NOMO-1 treated with DMSO at 0.1 percent for 48 hours (cell line): ENCODE measurements around the gene ATF7.
"Not testable (repeated sequence)": the region's sequence is repeated elsewhere in the genome, so short reads cannot be mapped to it uniquely, and the experiment has no call there.

Experiments
- DNase-seq: peaks from one replicate; lab custom pipeline; 2025; ENCODE audit not compliant: unreplicated experiment; lab: John Stamatoyannopoulos, UW

ATF7 gene

GRCh38 chr12:53485955-53486735, 140.0 kb downstream of the ATF7 start:
- DNase-seq: no peak

- no peak for DNase-seq
Measured at GRCh38 chr12:53484686-53485575, 141.3 kb downstream of the ATF7 start.

GRCh38 chr12:53483979-53484377, 142.2 kb downstream of the ATF7 start:
- DNase-seq: no peak

- no peak for DNase-seq
Measured at GRCh38 chr12:53483225-53483978, 142.8 kb downstream of the ATF7 start.

GRCh38 chr12:53482626-53483168, 143.5 kb downstream of the ATF7 start:
- DNase-seq: no peak

- no peak for DNase-seq
Measured at GRCh38 chr12:53481939-53482586, 144.1 kb downstream of the ATF7 start.

GRCh38 chr12:53481458-53481857, 144.7 kb downstream of the ATF7 start:
- DNase-seq: not testable (repeated sequence)

- DNase-seq: no peak
Measured at GRCh38 chr12:53480491-53481442, 145.4 kb downstream of the ATF7 start.

- DNase-seq: no peak
Measured at GRCh38 chr12:53479331-53479730, 146.9 kb downstream of the ATF7 start.

GRCh38 chr12:53478865-53479264, 147.3 kb downstream of the ATF7 start:
- DNase-seq: no peak

GRCh38 chr12:53476769-53477209, 149.4 kb downstream of the ATF7 start:
- no peak for DNase-seq

GRCh38 chr12:53474819-53475218, 151.4 kb downstream of the ATF7 start:
- no peak for DNase-seq

GRCh38 chr12:53474077-53474476, 152.1 kb downstream of the ATF7 start:
- no peak for DNase-seq

- no peak for DNase-seq
Measured at GRCh38 chr12:53472056-53472582, 154.1 kb downstream of the ATF7 start.

GRCh38 chr12:53468282-53468681, 157.9 kb downstream of the ATF7 start:
- DNase-seq: no peak

- DNase-seq: no peak
Measured at GRCh38 chr12:53467880-53468279, 158.3 kb downstream of the ATF7 start.

GRCh38 chr12:53467082-53467481, 159.1 kb downstream of the ATF7 start:
- no peak for DNase-seq

GRCh38 chr12:53466640-53467039, 159.5 kb downstream of the ATF7 start:
- DNase-seq: no peak

- no peak for DNase-seq
Measured at GRCh38 chr12:53465679-53466078, 160.5 kb downstream of the ATF7 start.
